GM10266 (cell line): ENCODE measurements around the gene HILPDA.
"Not testable (repeated sequence)": the region's sequence is repeated elsewhere in the genome, so short reads cannot be mapped to it uniquely, and the experiment has no call there.

Source experiments
- DNase-seq: peaks from one replicate; pipeline ENCODE4 v3.0.0; 2012; ENCODE audit errors: extremely low spot score
- TF ChIP-seq, protein P1 (sequence below): IDR thresholded peaks from 2 replicates; pipeline ENCODE4 v1.5.1; 2012; ENCODE audit warnings: mild to moderate bottlenecking, low read depth; ENCODE audit not compliant: control insufficient read depth, insufficient read depth; ENCODE audit errors: missing control alignments

Gene HILPDA

DNA sequence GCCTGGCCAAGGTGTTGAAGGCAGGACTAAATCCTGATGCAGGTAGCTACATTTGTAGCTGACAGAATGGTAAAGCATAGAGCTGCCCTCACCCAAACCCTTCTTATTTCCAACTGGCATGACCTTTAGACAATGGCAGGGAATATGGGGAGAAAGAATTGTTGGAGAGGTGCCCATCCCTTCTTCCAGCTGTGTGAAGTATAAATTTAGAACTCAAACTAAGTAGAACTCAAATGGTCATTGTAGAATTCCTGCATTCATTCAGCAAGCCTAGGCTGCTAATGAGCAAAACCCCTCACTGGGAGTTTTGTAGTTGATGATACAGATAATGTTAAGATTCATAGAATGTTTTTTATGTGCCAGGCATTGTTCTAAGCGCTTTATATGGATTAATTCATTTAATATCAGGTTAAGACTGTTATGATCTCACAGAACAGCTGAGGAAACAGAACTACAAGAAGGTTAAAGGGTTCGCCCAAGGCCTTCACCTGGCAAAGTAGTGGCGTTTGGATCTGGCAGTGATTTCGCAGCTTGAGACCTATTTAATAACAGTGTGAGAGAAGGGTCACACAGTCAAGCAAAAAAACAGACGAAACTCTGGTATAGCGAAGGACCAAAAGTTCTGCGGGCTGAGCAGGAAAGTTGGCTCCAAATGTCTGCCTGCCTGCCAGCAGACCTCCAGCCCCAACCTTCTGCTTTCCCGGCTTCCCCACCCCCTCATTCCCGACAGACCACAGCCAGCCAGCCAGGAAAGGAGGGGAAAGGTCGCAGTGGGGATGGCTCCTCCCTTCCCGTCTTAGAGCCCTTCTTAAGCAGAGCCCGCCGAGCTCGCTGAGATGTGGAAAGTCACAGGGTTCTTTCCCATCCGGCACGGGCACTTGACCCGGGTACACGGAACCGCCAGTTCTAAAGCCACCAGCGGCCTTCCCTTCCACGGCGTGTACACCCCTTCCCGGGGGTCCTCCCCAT is 1.6 kb upstream of the HILPDA start:
- TF ChIP-seq, protein P1, sequence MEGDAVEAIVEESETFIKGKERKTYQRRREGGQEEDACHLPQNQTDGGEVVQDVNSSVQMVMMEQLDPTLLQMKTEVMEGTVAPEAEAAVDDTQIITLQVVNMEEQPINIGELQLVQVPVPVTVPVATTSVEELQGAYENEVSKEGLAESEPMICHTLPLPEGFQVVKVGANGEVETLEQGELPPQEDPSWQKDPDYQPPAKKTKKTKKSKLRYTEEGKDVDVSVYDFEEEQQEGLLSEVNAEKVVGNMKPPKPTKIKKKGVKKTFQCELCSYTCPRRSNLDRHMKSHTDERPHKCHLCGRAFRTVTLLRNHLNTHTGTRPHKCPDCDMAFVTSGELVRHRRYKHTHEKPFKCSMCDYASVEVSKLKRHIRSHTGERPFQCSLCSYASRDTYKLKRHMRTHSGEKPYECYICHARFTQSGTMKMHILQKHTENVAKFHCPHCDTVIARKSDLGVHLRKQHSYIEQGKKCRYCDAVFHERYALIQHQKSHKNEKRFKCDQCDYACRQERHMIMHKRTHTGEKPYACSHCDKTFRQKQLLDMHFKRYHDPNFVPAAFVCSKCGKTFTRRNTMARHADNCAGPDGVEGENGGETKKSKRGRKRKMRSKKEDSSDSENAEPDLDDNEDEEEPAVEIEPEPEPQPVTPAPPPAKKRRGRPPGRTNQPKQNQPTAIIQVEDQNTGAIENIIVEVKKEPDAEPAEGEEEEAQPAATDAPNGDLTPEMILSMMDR = no peak
- DNase-seq = no peak

DNA sequence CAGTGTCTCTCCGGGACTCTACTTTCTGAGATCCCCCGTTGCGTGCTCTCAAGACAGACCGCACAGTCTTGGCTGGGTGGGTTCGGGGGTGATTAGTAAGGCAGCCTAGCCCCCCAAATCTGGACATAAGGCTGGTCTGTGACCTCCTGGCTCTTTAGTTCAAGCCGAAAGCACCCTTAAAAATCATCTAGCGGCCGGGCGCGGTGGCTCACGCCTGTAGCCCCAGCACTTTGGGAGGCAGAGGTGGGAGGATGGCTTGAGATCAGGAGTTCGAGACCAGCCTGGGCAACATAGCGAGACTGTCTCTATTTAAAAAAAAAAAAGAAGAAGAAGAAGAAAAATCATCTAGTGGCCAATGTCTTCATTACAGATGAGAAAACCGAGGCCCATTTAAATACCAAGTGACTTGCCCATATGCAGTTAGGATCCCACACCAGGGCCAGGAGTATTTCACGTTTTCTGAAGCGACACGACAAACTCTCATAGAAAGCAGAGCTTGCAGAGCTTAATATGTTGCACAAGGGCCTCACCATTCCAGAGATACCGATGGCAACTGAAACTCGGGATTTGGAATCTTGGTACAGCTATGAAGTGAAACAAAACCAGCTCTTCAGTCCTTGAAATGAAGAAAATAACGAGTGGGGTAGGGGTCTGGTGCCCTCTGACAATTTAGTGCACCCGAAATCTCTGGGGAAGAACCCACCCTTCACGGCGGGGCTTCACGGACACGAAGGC is 703 bp upstream of the HILPDA start:
- TF ChIP-seq, protein P1 = no peak
- no peak for DNase-seq

DNA sequence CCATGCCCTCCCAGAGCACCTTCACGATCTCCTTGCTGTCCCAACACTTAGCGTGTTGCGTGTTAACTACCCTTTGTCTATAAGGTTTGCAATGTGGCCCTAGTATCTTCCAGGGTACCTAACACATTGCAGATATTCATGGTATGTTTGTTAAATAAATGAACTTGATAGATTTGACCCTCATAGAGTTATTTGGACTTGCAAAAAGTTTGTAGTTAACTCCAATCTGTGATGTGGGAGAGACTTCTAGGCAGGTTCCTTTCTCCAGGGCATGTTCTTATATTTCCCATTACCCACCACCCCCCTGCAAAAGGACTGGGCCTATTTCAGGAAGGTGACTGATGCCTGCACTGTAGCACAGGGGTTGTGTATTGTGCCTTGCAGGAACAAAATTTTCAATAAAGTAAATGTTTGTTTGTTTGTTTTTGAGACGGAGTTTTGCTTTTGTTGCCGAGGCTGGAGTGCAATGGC is 612 bp downstream of the HILPDA start:
- DNase-seq = no peak
- TF ChIP-seq, protein P1 = no peak

DNA sequence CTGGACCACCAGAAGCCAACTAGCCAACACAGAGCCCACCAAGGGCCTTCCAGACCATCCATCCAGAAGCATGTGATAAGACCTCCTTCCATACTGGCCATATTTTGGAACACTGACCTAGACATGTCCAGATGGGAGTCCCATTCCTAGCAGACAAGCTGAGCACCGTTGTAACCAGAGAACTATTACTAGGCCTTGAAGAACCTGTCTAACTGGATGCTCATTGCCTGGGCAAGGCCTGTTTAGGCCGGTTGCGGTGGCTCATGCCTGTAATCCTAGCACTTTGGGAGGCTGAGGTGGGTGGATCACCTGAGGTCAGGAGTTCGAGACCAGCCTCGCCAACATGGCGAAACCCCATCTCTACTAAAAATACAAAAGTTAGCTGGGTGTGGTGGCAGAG is 1.7 kb downstream of the HILPDA start:
- not testable (repeated sequence) for DNase-seq

DNA sequence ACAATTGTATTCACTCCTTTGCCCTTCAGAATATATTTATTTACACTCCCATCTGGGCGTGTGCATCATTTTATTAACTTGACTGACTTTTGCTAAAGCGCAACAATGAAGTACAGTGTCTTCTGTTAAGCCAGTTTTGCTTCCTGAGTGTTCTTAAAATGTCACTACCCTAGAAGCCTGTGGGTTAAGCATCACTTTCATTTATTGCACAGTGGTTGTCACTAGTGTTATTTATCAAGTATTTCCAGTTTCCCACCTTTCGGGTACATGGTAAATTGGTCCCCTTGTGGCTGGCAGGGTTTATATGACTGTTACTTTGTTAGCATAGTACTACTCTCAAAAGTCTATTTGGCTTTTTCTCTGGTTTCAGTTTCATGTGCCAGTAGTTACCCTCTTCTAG is 3.3 kb downstream of the HILPDA start:
- TF ChIP-seq, protein P1 = no peak
- no peak for DNase-seq

DNA sequence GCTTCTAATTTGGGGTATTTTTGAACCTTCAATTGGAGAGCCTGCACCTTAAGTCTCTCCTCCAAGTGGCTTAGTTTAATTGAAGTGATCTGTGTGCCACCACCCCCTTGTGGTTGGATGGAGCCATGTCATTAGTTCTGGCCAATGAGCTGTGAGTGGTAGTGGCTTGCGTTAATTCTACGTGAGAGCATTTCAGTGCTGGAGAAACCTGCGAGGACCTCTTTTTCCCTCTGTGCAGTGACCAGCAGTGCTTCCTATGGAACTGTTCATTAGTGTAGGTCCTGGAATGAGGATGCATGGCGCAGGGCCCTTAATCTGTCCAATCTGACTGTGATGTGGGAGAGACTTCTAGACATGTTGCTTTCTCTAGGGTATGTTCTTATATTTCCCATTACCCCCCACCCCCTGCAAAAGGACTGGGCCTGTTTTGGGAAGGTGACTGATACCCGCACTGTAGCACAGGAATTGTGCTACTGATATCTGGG is 3.8 kb downstream of the HILPDA start:
- TF ChIP-seq, protein P1 = peak; percentile 83
- DNase-seq = peak; percentile 77

DNA sequence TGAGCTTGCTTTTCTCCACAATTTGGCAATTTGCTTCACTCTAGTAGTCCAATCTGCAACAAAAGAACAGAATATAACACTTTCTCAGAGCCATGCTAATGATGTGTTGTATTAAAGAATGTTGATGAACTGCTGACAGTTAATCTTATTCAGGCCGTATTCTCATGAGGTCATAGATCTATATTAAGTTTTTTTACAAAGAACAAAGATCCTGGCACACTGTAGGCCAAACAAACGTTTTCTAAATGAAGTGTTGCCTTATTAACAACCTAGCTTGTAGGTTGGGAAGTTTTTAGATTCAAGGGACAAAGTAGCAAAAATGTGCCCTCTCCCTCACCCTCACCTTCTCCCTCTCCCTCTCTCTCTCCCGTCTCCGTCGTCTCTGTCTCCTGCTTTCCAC is 6.8 kb downstream of the HILPDA start:
- TF ChIP-seq, protein P1 = no peak
- DNase-seq = no peak

DNA sequence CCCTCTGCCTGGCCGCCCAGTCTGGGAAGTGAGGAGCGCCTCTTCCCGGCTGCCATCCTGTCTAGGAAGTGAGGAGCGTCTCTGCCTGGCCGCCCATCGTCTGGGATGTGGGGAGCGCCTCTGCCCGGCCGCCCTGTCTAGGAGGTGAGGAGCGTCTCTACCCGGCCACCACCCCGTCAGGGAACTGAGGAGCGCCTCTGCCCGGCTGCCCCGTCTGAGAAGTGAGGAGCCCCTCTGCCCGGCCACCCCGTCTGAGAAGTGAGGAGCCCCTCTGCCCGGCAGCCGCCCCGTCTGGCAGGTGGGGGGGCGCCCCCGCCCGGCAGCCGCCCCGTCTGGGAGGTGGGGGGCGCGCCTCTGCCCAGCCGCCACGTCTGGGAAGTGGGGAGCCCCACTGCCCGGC is 7.7 kb downstream of the HILPDA start:
- not testable (repeated sequence) for DNase-seq

DNA sequence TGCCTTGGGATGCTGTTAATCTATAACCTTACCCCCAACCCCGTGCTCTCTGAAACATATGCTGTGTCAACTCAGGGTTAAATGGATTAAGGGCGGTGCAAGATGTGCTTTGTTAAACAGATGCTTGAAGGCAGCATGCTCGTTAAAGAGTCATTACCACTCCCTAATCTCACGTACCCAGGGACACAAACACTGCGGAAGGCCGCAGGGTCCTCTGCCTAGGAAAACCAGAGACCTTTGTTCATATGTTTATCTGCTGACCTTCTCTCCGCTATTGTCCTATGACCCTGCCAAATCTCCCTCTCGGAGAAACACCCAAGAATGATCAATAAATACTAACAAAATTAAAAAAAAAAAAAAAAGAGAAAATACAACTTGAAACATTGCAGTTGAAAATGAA is 8.3 kb downstream of the HILPDA start:
- not testable (repeated sequence) for DNase-seq

DNA sequence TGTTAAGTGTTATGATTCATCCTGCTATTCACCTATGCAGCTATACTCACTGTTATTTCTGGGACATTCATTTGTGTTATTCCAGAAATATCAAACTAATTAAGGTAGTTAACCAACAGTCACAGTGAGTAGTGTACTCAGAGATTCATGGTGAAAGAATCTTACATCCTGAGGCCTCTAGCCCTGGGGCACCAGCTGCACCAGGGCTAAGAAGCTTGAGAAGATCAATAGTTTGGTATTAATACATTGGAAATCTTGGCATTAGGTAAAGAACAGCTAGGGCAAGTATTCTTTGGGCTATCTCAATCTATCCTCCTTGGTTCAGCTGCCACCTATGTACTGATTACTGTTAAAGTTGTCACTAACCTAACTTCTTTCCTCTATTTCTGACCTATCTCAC is 11.2 kb downstream of the HILPDA start:
- DNase-seq = not testable (repeated sequence)
